ENCODE results near the gene SLC6A16. TPM values are rescaled to one million over a fixed set of nuclear protein-coding genes. Genes with fewer than 3 reads are reported as not detected.
A peak's percentile ranks its signal among the peaks of the same experiment; 100 is the strongest.

The SLC6A16 gene
- total RNA-seq, 1 experiment from 2014 or later: 0.61 TPM

DNA sequence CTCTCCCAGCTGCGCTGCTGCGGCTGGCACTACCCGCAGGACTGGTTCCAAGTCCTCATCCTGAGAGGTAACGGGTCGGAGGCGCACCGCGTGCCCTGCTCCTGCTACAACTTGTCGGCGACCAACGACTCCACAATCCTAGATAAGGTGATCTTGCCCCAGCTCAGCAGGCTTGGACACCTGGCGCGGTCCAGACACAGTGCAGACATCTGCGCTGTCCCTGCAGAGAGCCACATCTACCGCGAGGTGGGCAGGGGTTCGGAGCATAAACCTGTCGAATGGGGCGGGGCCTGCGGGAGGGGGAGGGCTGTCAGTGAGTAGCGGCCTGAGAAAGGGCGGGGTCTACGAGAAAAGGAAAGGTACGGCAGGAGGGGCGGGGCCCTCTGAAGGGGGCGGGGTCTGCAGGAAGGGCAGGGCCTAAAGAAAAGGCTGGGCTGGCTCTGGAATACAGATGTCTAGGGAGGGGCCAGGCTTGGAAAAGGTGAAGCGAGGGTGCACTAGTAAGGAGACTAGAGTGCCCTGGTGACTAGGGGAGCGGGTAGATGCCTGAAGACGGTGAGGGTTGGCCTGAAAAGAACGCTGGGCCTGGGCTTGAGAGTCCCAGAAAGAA is 13.8 kb upstream of the SLC6A16 start:
- no TSS peak for BruUV-seq (replicated peaks)
- no peak for TF ChIP-seq EZH2 (IDR thresholded peaks at IDR 0.05; ENCODE audit: low read depth)
- TF ChIP-seq, protein P1, sequence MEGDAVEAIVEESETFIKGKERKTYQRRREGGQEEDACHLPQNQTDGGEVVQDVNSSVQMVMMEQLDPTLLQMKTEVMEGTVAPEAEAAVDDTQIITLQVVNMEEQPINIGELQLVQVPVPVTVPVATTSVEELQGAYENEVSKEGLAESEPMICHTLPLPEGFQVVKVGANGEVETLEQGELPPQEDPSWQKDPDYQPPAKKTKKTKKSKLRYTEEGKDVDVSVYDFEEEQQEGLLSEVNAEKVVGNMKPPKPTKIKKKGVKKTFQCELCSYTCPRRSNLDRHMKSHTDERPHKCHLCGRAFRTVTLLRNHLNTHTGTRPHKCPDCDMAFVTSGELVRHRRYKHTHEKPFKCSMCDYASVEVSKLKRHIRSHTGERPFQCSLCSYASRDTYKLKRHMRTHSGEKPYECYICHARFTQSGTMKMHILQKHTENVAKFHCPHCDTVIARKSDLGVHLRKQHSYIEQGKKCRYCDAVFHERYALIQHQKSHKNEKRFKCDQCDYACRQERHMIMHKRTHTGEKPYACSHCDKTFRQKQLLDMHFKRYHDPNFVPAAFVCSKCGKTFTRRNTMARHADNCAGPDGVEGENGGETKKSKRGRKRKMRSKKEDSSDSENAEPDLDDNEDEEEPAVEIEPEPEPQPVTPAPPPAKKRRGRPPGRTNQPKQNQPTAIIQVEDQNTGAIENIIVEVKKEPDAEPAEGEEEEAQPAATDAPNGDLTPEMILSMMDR (conservative IDR thresholded peaks at IDR 0.05): no peak

DNA sequence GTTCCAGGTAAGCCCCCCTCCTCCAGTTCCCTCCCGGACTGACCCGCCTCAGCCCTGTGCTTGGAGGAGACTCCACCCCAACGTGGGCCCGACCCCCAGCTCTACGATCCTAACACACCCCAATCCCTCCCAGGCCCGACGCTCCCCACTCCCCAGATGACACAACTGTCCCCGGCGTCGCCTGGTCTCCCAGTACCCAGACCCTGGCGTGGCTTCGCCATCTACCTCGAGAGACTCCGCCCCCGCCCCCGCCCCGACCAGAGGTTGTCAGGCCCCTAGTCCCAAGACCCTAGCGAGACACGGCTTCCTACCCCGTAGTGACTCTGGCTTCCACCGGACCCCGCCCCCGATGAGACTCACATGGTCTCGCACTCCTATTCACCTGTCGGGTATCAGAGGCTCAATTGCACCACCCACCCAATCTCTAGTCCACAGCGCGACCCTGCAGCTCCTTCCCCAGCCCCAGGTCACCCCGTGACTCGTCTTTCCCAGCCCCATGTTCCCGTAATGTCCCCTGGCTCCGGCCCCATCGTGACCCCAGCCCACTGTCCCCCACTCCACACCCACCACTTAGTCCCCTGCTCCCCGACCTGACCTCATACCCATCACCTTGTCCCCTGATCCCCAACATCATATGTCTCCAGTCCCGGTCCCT is 13.2 kb upstream of the SLC6A16 start:
- Histone ChIP-seq H4K20me1 (ENCODE audit: insufficient read depth) (no peaks in the 10 kb centered on the region), H3K4me3 (no peak overlapping the region), H2AFZ (no peak overlapping the region), H3K9me3 (ENCODE audit: insufficient read depth, low read depth) (no peaks in the 10 kb centered on the region), H3K4me2 (no peak overlapping the region), H3K27ac (no peak overlapping the region), H3K36me3 (ENCODE audit: low read depth) (no peaks in the 10 kb centered on the region), H3K27me3 (ENCODE audit: insufficient read depth, low read depth) (no peaks in the 10 kb centered on the region), H3K9me2 (ENCODE audit: insufficient read depth) (no peaks in the 10 kb centered on the region), H3K79me2 (ENCODE audit: low read depth) (no peaks in the 10 kb centered on the region), H3F3A (ENCODE audit: insufficient read depth, low read depth) (no peaks in the 10 kb centered on the region), H3K4me1 (replicated peaks; ENCODE audit: insufficient read depth) (no peaks in the 10 kb centered on the region)
- ChIA-PET POLR2A (ENCODE audit: unreplicated experiment) (no interaction called here), CTCF (interaction anchor here (0.7 kb wide), 1 partner anchor 528 kb away, joined by 13 read pairs; no protein-coding TSS in a partner anchor)
- no peak for DNase-seq
- no peak for TF ChIP-seq EZH2 (IDR thresholded peaks at IDR 0.05; ENCODE audit: low read depth)
- TF ChIP-seq, protein P1 (conservative IDR thresholded peaks at IDR 0.05): no peak
- BruUV-seq (replicated peaks): no TSS peak
- intact Hi-C loops (cut with micrococcal nuclease; ENCODE audit: unreplicated experiment): loop anchor here (2.0 kb wide), 1 partner anchor 25 kb away; the partner anchor contains the start of genes DKKL1 and TEAD2

More for the DNA sequence above, 13.8 kb upstream of the SLC6A16 start:
- H4K20me1 ChIP-seq (ENCODE audit: insufficient read depth): no peaks in the 10 kb centered on the region
- ChIA-PET POLR2A (ENCODE audit: unreplicated experiment) (interaction anchor here (0.5 to 0.6 kb wide), 3 partner anchors 113 to 333 kb away, joined by 3 to 4 read pairs (median 3); partner anchors contain the start of gene PIH1D1), CTCF (interaction anchor here (0.6 to 1.3 kb wide), 3 partner anchors 11 to 529 kb away, joined by 3 to 13 read pairs (median 4); partner anchors contain the start of gene TEAD2)
- no peaks in the 10 kb centered on the region for H3K9me3 ChIP-seq (ENCODE audit: insufficient read depth, low read depth)
- peak overlapping the region; percentile 22 for H3K4me2 ChIP-seq
- no peaks in the 10 kb centered on the region for H3K79me2 ChIP-seq (ENCODE audit: low read depth)
- H3K4me1 ChIP-seq (replicated peaks; ENCODE audit: insufficient read depth): no peaks in the 10 kb centered on the region
- H3K27ac ChIP-seq: no peak overlapping the region
- H3F3A ChIP-seq (ENCODE audit: insufficient read depth, low read depth): no peaks in the 10 kb centered on the region
- H3K27me3 ChIP-seq (ENCODE audit: insufficient read depth, low read depth): no peaks in the 10 kb centered on the region
- H3K9me2 ChIP-seq (ENCODE audit: insufficient read depth): no peaks in the 10 kb centered on the region
- no peak overlapping the region for H3K4me3 ChIP-seq
- peak in 1 of 2 experiments; percentile 92 for DNase-seq
- no peaks in the 10 kb centered on the region for H3K36me3 ChIP-seq (ENCODE audit: low read depth)
- H2AFZ ChIP-seq: no peak overlapping the region
- intact Hi-C loops (cut with micrococcal nuclease; ENCODE audit: unreplicated experiment): loop anchor here (2.0 kb wide), 1 partner anchor 24 kb away; the partner anchor contains the start of genes DKKL1 and TEAD2

DNA sequence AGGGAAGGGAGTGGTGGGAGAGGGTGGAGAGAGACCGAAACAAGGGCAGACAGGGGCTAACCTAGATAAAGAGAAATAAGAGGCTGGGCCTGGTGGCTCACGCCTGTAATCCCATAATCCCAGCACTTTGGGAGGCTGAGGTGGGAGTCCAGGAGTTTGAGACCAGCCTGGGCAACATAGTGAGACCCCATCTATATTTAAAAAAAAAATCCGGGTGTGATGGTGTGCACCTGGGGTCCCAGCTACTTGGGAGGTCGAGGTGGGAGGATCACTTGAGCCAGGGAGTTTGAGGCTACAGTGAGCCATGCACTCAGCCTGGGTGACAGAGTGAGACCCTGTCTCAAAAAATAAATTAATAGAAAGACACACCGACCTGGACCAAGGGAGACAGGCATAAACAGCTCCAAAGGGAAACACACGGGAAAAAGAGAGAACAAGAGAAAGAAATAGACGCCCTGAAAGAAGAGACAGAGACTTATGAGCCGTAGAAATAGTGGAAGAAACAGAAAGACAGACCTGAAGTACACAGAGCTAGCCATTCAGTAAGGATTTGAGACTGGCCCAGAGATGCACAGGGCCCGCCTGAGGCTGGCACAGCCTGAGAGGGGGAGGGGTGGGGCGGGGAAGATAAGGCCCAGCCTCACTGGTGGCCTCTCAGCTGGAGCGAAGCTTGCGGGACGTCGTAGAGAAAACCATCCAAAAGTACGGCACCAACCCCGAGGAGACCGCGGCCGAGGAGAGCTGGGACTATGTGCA is 12.5 kb upstream of the SLC6A16 start:
- BruUV-seq (replicated peaks): no TSS peak
- H3K4me2 ChIP-seq: no peak overlapping the region
- intact Hi-C loops (cut with micrococcal nuclease; ENCODE audit: unreplicated experiment): loop anchor here (2.0 kb wide), 1 partner anchor 25 kb away; the partner anchor contains the start of genes DKKL1 and TEAD2
- no peaks in the 10 kb centered on the region for H3K9me2 ChIP-seq (ENCODE audit: insufficient read depth)
- H3K27ac ChIP-seq: no peak overlapping the region
- no peaks in the 10 kb centered on the region for H4K20me1 ChIP-seq (ENCODE audit: insufficient read depth)
- ChIA-PET POLR2A (ENCODE audit: unreplicated experiment) (no interaction called here), CTCF (no interaction called here)
- no peaks in the 10 kb centered on the region for H3K27me3 ChIP-seq (ENCODE audit: insufficient read depth, low read depth)
- H3K4me3 ChIP-seq: no peak overlapping the region
- no peaks in the 10 kb centered on the region for H3K79me2 ChIP-seq (ENCODE audit: low read depth)
- no peaks in the 10 kb centered on the region for H3F3A ChIP-seq (ENCODE audit: insufficient read depth, low read depth)
- DNase-seq: no peak
- TF ChIP-seq EZH2 (IDR thresholded peaks at IDR 0.05; ENCODE audit: low read depth): no peak
- TF ChIP-seq, protein P1 (conservative IDR thresholded peaks at IDR 0.05): no peak
- no peaks in the 10 kb centered on the region for H3K36me3 ChIP-seq (ENCODE audit: low read depth)
- no peaks in the 10 kb centered on the region for H3K9me3 ChIP-seq (ENCODE audit: insufficient read depth, low read depth)
- H2AFZ ChIP-seq: no peak overlapping the region
- H3K4me1 ChIP-seq (replicated peaks; ENCODE audit: insufficient read depth): no peaks in the 10 kb centered on the region

All from PC-9 (cell line).